GM21717 (cell line): Measurements from ENCODE around the gene SPTY2D1.
"Not testable (repeated sequence)": the region's sequence is repeated elsewhere in the genome, so short reads cannot be mapped to it uniquely, and the experiment has no call there.

Source experiments
- ATAC-seq: cut with Tn5 transposase; IDR thresholded peaks from one replicate; pipeline ENCODE4 v1.9.1; 2021; ENCODE audit warnings: mild to moderate bottlenecking, moderate library complexity; ENCODE audit not compliant: unreplicated experiment

Gene SPTY2D1, protein sequence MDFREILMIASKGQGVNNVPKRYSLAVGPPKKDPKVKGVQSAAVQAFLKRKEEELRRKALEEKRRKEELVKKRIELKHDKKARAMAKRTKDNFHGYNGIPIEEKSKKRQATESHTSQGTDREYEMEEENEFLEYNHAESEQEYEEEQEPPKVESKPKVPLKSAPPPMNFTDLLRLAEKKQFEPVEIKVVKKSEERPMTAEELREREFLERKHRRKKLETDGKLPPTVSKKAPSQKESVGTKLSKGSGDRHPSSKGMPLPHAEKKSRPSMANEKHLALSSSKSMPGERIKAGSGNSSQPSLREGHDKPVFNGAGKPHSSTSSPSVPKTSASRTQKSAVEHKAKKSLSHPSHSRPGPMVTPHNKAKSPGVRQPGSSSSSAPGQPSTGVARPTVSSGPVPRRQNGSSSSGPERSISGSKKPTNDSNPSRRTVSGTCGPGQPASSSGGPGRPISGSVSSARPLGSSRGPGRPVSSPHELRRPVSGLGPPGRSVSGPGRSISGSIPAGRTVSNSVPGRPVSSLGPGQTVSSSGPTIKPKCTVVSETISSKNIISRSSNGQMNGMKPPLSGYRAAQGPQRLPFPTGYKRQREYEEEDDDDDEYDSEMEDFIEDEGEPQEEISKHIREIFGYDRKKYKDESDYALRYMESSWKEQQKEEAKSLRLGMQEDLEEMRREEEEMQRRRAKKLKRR

DNA sequence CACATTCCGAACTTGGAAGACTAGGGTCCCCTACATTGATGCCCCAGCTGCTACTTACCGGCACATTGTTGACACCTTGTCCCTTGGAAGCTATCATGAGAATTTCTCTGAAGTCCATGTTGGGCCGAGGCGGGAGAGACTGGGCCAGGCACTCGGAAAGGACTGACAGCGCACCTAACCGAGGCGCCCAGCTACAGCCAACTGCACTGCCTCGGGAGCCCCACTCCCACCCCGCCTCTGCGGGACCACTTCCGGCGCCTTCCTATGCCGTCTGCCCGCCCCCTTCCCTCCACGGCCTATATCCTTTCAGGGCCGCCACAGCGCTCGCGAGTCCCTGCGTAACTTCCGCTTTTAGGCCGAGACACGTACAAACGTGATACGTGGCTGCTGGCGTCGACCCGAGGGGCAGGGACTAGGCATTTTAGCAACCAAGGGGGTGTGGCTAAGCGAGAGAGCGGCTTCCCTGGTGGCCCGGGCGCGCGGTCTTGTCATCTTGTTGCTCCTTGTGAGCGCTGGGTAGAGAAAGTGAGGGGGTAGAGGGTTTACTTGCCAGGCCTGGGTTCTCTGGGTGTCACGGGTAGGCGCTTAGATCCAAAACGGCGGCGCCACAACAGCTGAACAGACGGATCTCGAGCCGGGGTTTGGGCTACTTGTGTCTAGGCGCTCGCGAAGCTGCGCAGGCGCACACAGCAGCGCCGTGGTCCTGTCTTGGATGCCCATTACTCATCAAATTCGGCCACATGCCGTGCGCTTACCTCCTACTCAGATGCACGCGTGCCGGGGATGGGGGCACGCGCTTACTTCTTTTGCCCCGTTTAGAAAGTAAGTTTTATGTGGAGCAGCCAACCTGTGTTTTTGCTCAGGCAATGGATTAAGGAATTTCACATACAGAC is at the start of gene SPTY2D1:
Gene SPTY2D1 (minus strand): TSS at position 203 of the 893 bp plus-strand sequence. CDS start 85 bp downstream, at position 118.
- ATAC-seq, result peak; percentile 95

DNA sequence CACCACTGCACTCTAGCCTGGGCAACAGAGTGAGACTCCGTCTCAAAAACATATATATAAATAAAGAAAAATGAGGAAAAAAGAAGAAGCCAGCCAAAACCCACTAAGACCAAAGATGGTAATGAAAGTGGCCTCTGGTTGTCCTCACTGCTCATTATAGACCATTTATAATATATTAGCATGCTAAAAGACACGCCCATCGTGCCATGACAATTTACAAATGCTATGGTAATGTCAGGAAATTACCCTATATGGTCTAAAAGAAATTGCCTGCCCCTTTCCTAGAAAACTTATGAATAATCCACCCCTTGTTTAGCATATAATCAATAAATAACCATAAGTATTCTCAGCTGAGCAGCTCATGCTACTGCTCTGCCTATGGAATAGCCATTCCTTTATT is 48.3 kb upstream of the SPTY2D1 start:
- ATAC-seq, result no peak

DNA sequence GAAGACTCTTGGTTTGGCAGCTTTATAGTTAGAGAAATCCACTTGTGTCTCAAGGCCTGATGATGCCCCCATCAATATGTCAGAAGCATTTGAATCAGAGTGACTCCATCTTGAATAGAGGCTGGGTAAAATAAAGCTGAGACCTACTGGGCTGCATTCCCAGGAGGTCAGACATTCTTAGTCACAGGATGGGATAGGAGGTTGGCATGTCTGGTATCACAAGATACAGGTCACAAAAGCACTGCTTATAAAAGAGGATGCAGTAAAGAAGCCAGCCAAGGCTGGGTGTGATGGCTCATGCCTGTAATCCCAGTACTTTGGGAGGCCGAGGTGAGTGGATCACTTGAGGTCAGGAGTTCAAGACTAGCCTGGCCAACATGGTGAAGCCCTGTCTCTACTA is 47.8 kb upstream of the SPTY2D1 start:
- ATAC-seq, result not testable (repeated sequence)

DNA sequence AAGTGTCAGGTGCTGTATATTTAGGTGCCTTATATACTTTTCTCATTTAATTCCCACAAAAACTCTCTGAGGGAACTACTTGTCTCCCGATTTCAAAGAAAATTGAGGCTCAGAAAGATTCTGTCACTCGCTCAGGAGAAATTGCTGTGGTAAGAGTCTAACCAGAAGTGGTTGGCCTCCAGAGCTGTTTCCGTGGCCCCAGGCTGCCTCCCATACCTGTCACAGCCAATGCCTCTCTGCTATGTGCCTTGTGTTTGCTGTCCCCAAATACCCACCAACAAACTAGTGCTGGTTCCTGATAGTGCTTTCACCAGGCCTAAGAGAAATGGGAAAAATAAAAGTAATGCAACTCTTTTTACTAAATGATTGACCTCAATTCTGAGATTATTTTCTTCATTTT is 43.4 kb upstream of the SPTY2D1 start:
- no peak for ATAC-seq

DNA sequence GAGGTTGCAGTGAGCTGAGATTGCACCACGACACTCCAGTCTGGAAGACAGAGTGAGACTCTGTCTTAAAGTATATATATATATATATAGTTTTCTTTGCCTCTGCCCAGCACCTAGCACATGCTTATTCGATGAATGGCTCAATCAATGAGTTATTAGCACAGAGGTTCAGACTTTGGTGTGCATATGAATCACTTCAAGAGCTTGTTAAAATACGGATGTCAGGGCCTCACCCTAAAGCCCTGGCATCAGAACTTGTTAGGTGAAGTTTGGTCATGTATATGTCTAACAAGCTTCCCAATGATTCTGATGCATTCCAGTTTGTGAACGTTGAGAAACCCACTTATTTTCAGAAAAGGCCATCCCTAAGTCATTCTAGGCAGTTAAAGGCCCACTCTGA is 42.7 kb upstream of the SPTY2D1 start:
- no peak for ATAC-seq

DNA sequence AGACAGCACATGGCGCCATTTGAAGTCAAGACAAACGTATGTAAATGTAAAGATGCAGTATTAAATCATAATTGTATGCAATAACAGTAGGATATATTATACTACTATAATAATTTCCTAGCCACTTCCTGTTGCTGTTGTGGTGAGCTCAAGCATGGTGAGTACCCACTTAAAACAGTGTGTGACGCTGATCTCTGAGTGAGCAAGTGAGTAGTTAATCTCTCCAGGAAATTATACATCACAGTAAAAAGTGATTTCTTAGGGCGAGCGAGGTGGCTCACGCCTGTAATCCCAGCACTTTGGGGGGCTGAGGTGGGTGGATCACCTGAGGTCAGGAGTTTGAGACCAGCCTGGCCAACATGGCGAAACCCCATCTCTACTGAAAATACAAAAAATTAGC is 38.1 kb upstream of the SPTY2D1 start:
- not testable (repeated sequence) for ATAC-seq

DNA sequence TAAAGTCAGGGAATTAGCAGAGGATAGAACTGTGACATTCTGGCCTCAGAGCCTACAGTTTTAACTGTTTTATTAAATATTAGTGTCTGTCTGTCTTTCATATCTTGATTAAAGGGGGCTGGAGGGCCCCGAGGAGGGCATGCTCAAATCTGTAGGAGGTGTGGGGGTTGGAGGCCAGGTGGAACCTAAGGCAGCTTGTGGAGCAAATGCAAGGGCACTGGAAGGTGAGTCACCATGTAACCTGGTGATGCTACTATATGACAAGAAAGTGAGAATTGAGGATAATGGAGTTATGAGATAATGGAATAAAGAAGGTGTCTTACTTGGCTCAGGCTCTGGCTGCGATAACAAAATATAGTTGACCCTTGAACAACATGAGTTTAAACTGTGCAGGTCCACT is 37.1 kb upstream of the SPTY2D1 start:
- no peak for ATAC-seq

DNA sequence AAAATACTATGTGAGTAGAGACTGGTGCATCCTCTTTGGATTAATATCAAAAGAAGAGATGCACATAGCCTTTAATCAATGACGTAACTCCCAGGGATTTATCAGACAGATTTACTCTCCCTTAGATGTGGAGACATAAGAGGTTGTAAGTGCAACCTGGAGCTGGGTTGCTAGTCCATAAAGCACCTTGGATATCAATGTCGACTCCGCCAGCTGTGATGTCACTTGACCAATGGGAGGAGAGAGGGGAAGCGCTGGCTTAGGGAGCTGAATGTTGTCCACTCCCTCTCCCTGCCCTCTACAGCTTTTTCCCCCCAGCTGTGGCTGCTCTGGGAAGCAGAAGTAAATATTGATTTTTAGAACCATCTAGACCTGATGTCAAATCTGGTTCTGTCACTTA is 35.6 kb upstream of the SPTY2D1 start:
- no peak for ATAC-seq

DNA sequence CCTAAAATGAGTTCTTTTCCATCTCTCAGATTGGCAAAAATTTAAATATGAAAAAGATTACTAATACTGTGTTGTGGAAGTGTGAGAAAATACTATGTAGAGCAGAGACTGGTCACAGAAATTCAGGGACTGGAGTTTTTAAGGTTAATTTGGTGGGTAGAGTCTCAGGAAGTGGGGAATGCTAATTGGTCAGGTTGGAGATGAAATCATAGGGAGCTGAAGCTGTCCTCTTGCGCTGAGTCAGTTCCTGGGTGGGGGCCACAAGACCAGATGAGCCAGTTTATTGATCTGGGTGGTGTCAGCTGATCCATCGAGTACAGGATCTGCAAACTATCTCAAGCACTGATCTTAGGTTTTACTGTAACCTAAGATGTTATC is 35.1 kb upstream of the SPTY2D1 start:
- ATAC-seq, result no peak

DNA sequence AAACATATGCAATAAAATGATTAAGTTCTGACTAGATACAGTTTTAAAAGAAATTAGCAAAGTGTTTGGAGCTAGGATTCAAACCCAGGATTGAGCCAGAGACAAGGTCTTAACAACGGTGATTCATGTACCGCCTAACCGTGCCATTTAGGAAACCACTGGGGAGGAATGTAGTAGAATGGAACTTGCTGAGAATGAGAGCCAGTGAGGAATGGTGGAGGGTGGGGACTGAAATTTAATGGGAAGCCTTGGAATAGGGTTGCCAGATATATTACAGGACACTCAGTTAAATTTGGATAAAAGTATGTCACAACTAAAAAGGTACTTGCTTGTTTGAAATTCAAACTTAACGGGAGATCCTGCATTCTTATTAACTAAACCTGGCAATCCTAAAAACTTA is 34.0 kb upstream of the SPTY2D1 start:
- ATAC-seq, result no peak

DNA sequence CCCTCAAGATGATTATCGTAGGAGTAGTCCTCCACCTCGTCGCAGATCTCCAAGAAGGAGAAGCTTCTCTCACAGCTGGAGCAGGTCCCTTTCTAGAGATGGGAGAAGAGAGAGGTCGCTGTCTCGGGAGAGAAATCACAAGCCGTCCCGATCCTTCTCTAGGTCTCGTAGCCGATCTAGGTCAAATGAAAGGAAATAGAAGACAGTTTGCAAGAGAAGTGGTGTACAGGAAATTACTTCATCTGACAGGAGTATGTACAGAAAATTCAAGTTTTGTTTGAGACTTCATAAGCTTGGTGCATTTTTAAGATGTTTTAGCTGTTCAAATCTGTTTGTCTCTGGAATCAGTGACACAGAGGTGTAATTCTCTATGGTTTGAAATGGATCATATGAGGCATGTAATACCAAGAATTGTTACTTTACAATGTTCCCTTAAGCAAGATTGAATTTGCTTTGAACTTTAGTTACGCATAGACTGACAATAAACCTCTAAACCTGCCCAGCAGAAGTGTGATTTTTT is 31.3 kb upstream of the SPTY2D1 start:
- ATAC-seq, result not testable (repeated sequence)

DNA sequence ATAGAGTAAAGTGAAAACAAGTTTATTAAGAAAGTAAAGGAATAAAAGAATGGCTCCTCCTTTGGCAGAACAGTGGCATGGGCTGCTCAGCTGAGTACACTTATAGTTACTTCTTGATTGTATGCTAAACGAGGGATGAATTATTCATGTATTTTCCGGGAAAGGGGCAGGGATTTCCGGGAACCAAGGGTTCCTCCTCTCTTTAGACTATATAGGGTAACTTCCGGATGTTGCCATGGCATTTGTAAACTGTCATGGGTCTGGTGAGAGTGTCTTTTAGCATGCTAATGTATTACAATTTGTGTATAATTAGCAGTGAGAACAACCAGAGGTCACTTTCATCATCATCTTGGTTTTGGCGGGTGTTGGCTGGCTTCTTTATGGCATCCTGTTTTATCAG is 23.5 kb upstream of the SPTY2D1 start:
- ATAC-seq, result no peak

DNA sequence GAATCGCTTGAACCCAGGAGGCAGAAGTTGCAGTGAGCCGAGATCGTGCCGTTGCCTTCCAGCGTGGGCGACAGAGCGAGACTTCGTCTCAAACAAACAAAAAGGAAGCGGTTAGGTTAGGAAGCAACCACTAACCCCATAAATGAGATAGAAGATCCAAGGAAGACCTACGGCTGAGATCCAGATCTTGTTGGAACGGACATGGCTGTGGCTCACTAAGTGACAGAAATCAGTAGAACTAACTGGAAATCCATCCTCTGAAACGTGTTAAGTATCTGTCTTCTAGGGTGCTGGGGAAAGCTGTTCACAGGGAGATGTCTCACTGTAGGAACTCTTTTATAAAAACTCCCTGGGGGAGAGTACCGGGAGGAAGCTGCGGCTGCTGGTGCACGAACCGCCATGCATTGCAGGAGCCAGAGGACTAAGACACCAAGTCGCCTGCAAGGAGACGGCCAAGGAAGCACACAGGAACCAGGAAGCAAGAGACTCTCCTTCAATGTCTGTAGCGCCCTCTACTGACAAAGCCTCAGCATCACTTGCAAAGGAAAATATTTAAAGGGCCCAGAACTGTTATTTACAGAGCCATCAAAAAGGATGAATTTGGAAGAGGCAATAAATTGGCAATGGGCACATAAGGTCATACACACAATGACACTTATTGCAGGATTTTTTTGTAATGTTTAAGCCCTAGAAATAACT is 16.9 kb upstream of the SPTY2D1 start:
- ATAC-seq, result no peak

DNA sequence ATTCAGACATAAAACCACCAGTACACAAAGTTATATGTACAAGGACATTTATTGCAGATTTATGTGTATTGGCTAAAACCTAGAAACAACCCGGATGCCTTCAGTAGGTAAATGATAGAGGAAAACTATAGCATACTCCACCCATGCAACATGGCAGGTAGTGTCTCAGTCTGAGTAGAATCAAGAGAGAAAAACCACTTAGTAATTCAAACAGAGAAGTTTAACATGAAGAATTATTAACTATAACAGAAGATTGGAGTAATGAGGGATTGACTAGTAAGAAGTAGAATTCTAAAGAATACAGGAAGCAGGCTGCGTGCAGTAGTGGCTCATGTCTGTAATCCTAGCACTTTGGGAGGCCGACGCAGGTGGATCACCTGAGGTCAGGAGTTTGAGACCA is 16.2 kb upstream of the SPTY2D1 start:
- ATAC-seq, result no peak

DNA sequence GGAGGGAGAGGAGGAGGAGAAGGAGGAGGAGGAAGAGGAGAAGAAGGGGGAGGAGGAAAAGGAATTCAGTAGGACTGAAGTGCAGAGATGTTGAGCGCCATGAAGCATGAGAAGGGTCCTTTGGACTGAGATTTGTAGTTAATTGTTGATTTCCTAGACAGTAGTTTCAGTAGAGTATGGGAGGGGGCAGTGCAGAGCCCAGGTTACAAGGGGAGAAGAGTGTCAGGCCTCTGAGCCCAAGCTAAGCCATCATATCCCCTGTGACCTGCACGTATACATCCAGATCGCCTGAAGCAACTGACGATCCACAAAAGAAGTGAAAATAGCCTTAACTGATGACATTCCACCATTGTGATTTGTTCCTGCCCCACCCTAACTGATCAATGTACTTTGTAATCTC is 8.9 kb upstream of the SPTY2D1 start:
- not testable (repeated sequence) for ATAC-seq

DNA sequence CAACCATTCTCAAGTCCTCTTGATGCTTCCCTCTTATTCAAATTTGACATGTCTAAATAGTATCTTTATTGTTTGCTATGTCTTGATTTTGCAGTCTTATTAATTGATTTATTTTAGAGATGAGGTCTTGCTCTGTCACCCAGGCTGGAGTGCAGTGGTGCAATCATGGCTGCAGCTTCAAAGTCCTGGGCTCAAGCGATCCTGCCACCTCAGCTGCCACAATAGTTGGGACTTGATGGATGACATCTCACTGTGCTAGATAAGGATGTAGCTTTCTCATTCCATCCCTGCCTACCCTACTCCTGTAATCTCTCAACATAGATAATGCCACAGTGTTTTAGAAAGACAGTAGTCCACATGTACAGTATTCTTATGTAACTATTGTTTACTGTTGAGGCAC is 7.5 kb upstream of the SPTY2D1 start:
- no peak for ATAC-seq

DNA sequence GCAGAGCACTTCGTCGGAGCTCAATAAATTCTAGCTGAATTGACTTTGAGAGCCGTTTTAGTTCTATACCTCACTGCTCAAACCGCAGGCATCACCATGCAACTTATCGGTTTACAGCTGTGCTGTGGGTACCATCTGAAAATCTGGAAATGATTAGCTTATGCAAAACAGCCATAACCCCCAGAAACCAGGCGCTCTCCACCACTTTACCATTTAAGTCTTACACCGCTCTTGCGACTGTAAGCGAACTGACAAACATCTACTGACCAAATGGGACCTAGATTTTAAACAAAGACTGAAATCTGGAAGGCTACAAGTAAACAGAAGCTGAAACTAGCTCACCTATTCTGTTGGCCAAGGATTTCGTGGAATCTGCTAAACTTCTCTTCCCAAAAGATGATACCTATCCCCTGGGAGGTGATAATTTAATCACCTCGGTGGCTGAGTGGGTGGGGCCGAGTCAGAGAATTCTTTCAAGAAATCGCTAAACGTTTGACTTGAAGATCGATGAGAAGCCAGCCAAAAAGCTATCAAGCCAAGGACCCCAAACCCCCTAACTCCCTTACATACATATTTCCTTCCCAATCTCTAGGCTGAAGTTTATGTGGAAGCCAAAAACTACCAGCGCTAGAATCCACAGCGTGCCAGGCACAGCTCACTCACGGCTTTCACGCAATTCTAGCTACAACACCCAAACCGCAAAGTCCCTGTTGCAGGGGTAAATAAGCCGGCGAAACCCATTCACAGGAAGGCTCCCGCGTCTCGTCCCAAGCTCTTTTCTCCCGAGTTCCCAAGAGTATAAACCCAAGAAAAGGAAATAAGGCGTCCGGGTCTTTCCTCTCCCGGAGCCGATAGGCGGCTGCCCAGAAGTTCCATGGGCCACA is 644 bp downstream of the SPTY2D1 start:
- ATAC-seq, result peak; percentile 61

DNA sequence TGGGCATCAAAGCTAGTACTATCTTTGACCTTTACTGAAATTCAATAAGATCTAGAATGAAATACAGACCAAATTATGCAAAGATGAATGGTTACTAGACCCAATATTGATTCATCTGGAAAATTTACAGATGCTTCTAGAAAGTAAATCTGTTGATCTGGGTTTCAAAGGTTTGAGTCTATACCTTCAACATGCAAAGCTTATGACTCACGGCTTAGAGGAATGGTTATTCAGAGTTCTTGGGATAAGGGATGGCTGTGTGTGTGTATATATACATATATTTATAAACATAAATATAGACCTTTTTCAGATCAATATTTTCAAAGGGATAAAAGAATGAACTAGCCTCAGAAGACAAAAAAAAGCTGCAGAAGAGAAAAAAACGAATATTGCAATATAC is 1.3 kb downstream of the SPTY2D1 start:
- ATAC-seq, result no peak

DNA sequence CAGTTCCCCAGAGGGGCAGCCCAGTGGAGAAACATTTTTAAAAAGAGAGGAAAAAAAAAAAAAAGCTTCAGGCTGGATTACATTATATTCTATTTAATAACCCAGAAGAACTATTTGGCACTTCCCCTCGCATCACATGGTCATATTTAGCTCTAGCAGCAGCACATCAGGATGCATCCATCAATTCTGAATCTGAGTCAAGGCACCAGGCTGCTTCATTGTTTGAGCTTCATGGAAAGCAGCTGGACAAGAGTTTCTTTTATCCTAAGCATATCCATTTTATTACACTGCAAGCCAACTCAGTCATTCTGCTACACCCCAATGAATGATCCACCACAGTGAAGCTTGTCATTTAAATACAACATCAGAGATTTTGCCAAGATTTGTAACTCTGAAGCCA is 10.0 kb downstream of the SPTY2D1 start:
- no peak for ATAC-seq

DNA sequence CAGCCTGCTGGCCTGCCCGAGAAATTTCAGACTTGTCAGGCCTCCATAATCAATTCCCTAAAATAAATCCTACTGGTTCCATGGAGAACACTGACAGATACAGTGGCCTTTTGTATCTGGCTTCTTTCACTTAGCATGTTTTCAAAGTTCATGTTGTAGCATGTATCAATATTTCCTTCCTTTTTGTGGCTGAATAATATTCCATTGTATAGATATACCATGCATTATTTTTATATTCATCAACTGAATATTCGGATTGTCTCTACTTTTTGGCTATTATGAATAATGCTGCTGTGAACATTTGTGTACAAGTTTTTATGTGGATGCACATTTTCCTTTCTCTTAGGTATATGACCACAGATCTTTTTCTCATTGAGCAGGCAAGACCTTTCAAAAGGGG is 10.4 kb downstream of the SPTY2D1 start:
- ATAC-seq, result no peak
